GM19438 (cell line): Measurements from ENCODE around the gene NINJ1.
"Not testable (repeated sequence)": the region's sequence is repeated elsewhere in the genome, so short reads cannot be mapped to it uniquely, and the experiment has no call there.

Experiments
- ATAC-seq: cut with Tn5 transposase; IDR thresholded peaks from one replicate; pipeline ENCODE4 v1.9.1; 2021; ENCODE audit warnings: low read depth; ENCODE audit not compliant: unreplicated experiment

The NINJ1 gene

DNA sequence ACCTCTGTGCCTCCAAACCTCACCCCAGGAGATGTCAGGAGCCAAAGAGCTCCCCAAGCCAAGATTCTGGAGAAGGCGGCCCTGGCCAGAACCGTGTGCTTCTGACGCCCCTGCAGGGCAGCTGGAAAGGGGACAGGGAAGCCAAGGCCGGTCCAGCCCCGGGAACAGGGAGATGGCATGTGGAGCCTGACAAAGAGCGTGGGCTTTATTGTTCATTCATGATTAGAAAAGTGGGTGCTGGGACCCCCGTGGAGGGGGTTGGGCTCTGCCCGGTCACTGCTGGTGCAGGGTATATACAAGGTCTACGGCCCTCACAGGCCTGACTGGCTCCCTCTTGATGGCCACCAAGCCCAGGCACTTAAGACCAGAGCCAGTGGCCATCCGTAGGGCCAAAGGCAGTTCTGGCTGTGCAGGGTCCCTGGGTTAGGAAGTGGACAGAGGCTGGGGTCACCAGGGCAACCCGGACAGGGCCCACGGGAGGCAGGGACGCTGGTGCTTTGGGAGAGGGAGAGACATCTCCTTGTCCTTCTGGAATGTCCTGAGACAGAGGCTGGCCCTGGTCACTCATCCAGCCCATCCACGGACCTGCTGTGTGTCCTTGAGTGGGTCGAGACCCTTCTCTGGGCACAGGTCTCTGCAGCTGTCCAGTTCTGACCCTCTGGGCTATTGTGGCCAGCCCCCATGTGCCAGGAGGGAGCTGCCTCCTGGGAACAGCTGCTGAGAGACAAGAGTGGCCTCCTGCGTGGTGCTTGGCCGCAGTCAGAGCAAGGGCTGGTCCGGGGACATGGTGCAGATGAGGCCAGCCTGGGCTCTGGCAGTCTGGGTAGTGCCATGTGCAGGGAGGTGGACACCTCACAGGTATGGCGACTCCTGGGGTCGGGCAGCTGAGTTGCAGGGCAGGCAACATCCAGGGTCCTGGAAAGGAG is 12.5 kb downstream of the NINJ1 start:
- ATAC-seq, result no peak

GRCh38 chr9:93120846-93121315 is 13.2 kb downstream of the NINJ1 start:
- no peak for ATAC-seq

DNA sequence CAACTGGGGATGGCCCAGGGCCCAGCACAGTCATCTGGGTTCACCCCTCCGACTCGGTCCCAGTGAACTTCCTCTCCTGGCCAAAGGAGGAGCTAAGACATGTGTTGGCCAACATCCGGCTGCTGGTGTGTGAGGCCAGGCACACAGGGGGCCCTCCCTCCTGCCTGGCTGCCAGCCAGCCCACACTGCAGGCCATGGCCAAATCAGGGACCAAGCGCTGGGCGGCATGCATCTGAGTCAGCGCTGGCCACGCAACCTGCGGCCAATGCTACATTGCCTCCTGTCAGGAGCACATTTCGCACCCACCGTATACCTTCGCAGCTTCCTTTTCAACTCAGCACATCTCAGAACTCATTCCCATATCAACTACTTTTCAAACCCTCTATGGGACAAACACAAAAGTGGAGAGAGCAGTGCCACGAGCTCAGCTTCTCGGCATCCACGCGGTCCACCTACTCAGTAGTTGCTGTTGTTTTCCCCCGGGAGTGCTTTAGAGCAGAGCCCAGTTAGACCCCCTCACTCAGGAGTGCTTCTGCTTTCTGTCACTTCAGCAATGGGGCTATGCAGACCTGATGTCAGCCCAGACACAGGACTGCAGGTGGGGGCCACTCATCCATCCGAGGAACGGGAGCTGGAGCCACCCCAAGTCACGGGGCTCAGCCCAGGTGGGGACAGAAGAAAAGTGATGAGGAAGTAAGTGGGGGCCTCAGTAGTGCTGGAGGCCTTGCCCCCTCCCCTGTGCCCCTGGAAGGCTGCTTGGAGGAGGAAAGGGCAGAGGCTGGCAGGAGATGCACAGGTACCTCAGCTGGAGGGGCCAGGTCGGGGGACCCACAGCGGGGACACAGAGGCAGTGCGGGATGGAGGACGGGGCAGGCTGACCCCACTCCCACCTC is 13.9 kb downstream of the NINJ1 start:
- ATAC-seq, result peak; percentile 91

DNA sequence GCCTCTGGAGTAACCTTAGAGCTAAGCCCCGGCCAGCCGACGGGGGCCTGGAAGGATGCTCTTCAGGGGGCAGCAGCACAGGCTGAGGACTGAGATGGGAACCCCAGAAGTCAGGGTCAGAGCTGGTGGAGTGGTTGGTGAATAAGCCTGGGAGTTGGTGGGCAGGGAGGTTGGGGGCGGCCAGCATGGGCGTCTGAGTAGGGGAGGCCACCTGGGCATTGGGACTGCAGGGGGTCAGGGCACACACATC is 14.4 kb downstream of the NINJ1 start:
- ATAC-seq, result no peak

- no peak for ATAC-seq
Measured at GRCh38 chr9:93118863-93119702, 15.0 kb downstream of the NINJ1 start.

GRCh38 chr9:93117924-93118862 is 15.9 kb downstream of the NINJ1 start:
- no peak for ATAC-seq

- ATAC-seq, result not testable (repeated sequence)
Measured at GRCh38 chr9:93117521-93117920, 16.5 kb downstream of the NINJ1 start.

- no peak for ATAC-seq
Measured at GRCh38 chr9:93116072-93116961, 17.7 kb downstream of the NINJ1 start.

DNA sequence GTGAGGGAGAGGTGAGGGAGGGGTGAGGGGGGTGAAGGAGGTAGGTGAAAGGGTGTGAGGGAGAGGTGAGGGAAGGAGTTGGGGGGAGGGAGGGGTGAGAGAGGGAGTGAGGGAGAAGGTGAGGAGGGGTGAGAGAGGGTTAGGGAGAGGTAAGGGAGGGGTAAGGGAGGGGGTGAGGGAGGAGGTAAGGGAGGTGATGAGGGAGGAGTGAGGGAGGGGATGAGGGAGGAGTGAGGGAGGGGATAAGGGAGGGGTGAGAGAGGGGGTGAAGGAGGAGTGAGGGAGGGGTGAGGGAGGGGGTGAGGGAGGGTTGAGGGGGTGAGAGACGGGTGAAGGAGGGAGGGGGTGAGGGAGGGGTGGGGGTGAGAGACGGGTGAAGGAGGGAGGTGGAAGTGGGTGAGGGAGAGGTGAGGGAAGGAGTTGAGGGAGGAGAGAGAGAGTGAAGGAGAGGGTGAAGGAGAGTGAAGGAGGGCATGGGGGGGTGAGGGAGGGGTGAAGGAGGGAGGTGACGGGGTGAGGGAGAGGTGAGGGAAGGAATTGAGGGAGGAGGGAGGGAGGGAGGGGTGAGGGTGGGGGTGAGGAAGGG is 18.5 kb downstream of the NINJ1 start:
- ATAC-seq, result no peak

- ATAC-seq, result no peak
Measured at GRCh38 chr9:93114984-93115335, 19.1 kb downstream of the NINJ1 start.

- no peak for ATAC-seq
Measured at GRCh38 chr9:93114169-93114983, 19.7 kb downstream of the NINJ1 start.

GRCh38 chr9:93112864-93113389 is 21.1 kb downstream of the NINJ1 start:
- no peak for ATAC-seq

- ATAC-seq, result no peak
Measured at GRCh38 chr9:93112116-93112863, 21.8 kb downstream of the NINJ1 start.

GRCh38 chr9:93111371-93112115 is 22.5 kb downstream of the NINJ1 start:
- ATAC-seq, result no peak

DNA sequence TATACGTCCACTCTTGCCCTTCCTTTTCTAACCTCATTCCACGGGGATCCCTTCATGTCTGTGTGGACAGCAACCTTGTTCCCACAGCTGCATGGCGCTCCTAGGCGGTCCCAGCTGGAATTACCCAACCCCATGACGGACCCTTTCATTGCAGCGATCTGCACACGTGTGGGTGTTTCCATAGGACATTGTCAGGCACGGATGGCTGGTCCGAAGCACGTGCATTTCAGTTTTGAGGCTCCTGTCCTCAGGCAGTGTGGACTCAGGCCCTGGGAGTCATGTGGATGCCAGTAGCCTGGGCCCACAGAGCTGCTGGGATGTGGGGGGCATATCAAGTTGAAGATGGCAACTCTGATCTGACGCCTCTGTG is 23.1 kb downstream of the NINJ1 start:
- no peak for ATAC-seq

GRCh38 chr9:93110311-93110855 is 23.7 kb downstream of the NINJ1 start:
- no peak for ATAC-seq
